HG03060 (cell line): ENCODE data around the gene EYS.

Experiments
- ATAC-seq: cut with Tn5 transposase; IDR thresholded peaks from one replicate; pipeline ENCODE4 v1.9.1; 2021; ENCODE audit warnings: low read depth, moderate number of reproducible peaks; ENCODE audit not compliant: unreplicated experiment

The EYS gene

DNA sequence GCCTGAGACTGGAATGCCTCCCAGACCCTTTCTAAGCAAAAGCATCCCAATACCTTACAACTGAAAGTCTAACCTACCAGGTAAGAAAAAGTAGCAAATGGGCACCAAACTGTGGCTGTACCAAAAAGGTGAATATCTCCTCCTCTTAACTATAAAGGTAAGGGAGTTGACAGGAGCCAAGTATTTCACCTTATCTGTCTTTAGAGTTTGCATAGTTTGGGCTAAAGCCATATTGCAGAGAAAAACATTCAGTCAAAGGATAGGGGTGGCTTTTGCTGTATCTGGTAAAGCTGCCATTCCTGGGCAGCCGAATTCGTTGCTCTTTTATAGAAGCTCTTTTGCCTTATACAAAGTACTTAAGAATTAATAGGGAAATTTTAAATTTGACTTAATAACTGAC lies 2033.3 kb downstream of the EYS start:
- no peak for ATAC-seq

DNA sequence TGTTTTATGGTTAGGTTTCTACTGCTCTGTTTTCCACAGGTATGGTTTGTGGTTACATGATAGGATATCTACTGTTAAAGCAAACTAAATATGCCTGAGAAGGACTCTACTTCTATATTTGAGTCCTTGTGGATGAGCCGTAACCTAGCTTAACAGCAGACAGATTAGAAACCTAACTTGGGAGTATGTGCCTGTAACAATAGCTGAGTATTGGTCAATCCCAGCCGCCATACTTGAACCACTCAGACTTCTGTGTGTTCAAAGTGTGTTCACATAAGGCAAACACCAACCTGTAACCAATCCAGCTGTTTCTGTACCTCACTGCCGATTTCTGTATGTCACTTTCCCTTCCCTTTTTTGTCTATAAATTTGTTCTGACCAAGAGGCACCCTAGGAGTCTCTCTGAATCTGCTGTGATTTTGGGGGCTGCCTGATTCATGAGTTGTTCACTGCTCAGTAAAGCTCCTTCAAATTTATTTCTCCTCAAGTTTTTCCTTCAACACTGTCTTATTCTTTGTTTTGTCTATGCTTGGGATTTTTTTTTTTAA lies 2034.4 kb downstream of the EYS start:
- no peak for ATAC-seq

DNA sequence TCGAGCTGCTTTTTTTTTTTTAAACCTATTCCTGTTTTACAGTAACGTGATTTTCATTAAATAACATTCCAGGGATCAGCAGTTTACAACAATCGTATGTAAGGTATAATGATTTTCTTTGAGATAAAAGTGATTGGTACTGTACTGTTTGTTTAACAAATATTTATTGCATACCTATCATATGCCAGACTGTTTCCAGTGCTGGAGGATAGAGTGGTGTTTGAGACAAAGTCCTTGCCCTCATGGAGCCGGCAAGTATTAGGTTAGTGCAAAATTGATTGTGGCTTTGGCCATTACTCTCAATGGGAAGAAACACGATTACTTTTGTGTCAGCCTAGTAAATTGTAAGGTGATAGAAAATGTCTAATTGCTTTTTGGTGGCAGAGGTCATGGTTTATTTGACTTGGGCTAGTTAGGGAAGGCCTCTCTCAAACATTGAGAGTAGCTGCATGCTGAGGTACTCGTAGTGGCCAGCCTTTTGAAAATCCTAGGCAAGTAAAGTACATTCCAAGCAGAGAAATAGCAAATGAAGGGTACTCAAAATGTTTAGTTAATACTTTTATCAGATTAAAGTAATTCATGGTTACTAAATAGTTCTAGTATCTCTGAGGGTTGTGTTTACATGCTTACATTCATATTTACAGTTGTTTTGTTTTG lies 2035.8 kb downstream of the EYS start:
- ATAC-seq = no peak
